ENCODE data around the gene APAF1. TPM values are rescaled to one million over a fixed set of nuclear protein-coding genes. Genes with fewer than 3 reads are reported as not detected.

Gene APAF1
- total RNA-seq, 1 experiment from 2014 or later: 19.1 TPM

DNA sequence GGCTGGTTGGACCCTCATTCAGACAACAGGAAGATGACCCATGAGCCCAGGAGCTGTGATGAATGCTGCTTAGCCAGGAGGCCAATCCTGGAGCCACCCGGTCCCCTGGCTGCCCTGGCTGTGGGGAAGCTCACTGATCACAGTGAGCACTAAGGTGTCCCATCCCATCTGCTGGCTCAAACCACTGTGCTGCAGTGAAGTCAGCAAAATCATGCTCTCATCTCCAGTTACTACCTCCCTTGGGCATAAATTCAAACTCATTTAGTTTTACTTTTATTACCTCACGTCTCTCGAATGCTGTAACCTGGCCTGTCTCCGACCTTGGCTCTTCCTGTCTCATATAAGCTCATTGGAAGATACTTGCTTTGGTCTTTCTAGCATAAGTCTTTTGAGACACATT, 112.4 kb downstream of the APAF1 start:
- TF ChIP-seq, protein P1, sequence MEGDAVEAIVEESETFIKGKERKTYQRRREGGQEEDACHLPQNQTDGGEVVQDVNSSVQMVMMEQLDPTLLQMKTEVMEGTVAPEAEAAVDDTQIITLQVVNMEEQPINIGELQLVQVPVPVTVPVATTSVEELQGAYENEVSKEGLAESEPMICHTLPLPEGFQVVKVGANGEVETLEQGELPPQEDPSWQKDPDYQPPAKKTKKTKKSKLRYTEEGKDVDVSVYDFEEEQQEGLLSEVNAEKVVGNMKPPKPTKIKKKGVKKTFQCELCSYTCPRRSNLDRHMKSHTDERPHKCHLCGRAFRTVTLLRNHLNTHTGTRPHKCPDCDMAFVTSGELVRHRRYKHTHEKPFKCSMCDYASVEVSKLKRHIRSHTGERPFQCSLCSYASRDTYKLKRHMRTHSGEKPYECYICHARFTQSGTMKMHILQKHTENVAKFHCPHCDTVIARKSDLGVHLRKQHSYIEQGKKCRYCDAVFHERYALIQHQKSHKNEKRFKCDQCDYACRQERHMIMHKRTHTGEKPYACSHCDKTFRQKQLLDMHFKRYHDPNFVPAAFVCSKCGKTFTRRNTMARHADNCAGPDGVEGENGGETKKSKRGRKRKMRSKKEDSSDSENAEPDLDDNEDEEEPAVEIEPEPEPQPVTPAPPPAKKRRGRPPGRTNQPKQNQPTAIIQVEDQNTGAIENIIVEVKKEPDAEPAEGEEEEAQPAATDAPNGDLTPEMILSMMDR (conservative IDR thresholded peaks at IDR 0.05): no peak
- no peak for TF ChIP-seq EZH2 (IDR thresholded peaks at IDR 0.05; ENCODE audit: low read depth)
- Histone ChIP-seq H3K4me2 (no peak overlapping the region), H3F3A (ENCODE audit: insufficient read depth, low read depth) (no peaks in the 10 kb centered on the region), H3K9me2 (ENCODE audit: insufficient read depth) (no peaks in the 10 kb centered on the region), H3K27me3 (ENCODE audit: insufficient read depth, low read depth) (peaks cover 45% of the 10 kb centered on the region), H3K27ac (no peak overlapping the region), H3K79me2 (ENCODE audit: low read depth) (no peaks in the 10 kb centered on the region), H3K4me3 (no peak overlapping the region), H3K36me3 (ENCODE audit: low read depth) (no peaks in the 10 kb centered on the region), H3K4me1 (replicated peaks; ENCODE audit: insufficient read depth) (no peaks in the 10 kb centered on the region), H3K9me3 (ENCODE audit: insufficient read depth, low read depth) (no peaks in the 10 kb centered on the region), H2AFZ (no peak overlapping the region), H4K20me1 (ENCODE audit: insufficient read depth) (no peaks in the 10 kb centered on the region)
- DNase-seq: no peak
- CTCF ChIA-PET: no interaction called here
- no TSS peak for BruUV-seq (replicated peaks)
- POLR2A ChIA-PET (ENCODE audit: unreplicated experiment): no interaction called here
- intact Hi-C loops (cut with micrococcal nuclease; ENCODE audit: unreplicated experiment): no loop called here

GRCh38 chr12:98758331-98758730, 113.2 kb downstream of the APAF1 start:
- ChIA-PET POLR2A (ENCODE audit: unreplicated experiment) (no interaction called here), CTCF (no interaction called here)
- H3K4me3 ChIP-seq: no peak overlapping the region
- no peak for DNase-seq
- H3K9me2 ChIP-seq (ENCODE audit: insufficient read depth): no peaks in the 10 kb centered on the region
- H3F3A ChIP-seq (ENCODE audit: insufficient read depth, low read depth): no peaks in the 10 kb centered on the region
- peaks cover 50% of the 10 kb centered on the region for H3K27me3 ChIP-seq (ENCODE audit: insufficient read depth, low read depth)
- H3K9me3 ChIP-seq (ENCODE audit: insufficient read depth, low read depth): no peaks in the 10 kb centered on the region
- intact Hi-C loops (cut with micrococcal nuclease; ENCODE audit: unreplicated experiment): no loop called here
- H2AFZ ChIP-seq: no peak overlapping the region
- no peak overlapping the region for H3K27ac ChIP-seq
- no peak for TF ChIP-seq EZH2 (IDR thresholded peaks at IDR 0.05; ENCODE audit: low read depth)
- TF ChIP-seq, protein P1 (conservative IDR thresholded peaks at IDR 0.05): no peak
- no peaks in the 10 kb centered on the region for H3K4me1 ChIP-seq (replicated peaks; ENCODE audit: insufficient read depth)
- no peaks in the 10 kb centered on the region for H3K79me2 ChIP-seq (ENCODE audit: low read depth)
- H3K4me2 ChIP-seq: no peak overlapping the region
- H4K20me1 ChIP-seq (ENCODE audit: insufficient read depth): no peaks in the 10 kb centered on the region
- no peaks in the 10 kb centered on the region for H3K36me3 ChIP-seq (ENCODE audit: low read depth)
- BruUV-seq (replicated peaks): no TSS peak

DNA sequence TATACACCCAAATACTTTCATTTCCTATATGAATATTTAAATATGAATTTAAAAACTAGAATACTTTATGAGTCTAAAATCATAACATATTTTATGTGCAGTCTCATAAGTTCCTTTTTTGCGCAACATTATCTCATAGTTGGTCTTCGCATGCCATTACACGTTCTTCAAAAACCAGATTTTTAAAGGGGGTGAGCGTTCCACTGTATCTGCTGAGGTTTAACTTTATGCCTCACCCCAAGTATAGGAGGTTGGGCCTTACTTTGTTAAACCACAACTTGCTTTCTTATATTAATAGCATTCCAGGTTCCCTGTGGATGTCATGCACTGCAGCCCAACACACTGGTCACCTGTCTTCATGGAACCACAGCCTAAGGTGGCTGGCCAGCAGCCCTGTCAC, 118.6 kb downstream of the APAF1 start:
- H3K9me3 ChIP-seq (ENCODE audit: insufficient read depth, low read depth): no peaks in the 10 kb centered on the region
- POLR2A ChIA-PET (ENCODE audit: unreplicated experiment): no interaction called here
- H2AFZ ChIP-seq: no peak overlapping the region
- no peaks in the 10 kb centered on the region for H3K36me3 ChIP-seq (ENCODE audit: low read depth)
- H4K20me1 ChIP-seq (ENCODE audit: insufficient read depth): no peaks in the 10 kb centered on the region
- no peak overlapping the region for H3K4me3 ChIP-seq
- CTCF ChIA-PET: no interaction called here
- BruUV-seq (replicated peaks): no TSS peak
- intact Hi-C loops (cut with micrococcal nuclease; ENCODE audit: unreplicated experiment): no loop called here
- H3K9me2 ChIP-seq (ENCODE audit: insufficient read depth): no peaks in the 10 kb centered on the region
- no peaks in the 10 kb centered on the region for H3K79me2 ChIP-seq (ENCODE audit: low read depth)
- no peak overlapping the region for H3K4me2 ChIP-seq
- no peak for DNase-seq
- H3K27ac ChIP-seq: no peak overlapping the region
- TF ChIP-seq, protein P1 (conservative IDR thresholded peaks at IDR 0.05): no peak
- TF ChIP-seq EZH2 (IDR thresholded peaks at IDR 0.05; ENCODE audit: low read depth): no peak
- H3K4me1 ChIP-seq (replicated peaks; ENCODE audit: insufficient read depth): no peaks in the 10 kb centered on the region
- H3F3A ChIP-seq (ENCODE audit: insufficient read depth, low read depth): no peaks in the 10 kb centered on the region
- H3K27me3 ChIP-seq (ENCODE audit: insufficient read depth, low read depth): peaks cover 78% of the 10 kb centered on the region
